Ovary (tissue), 3 donors: ENCODE measurements around the gene IL1RL1.

Experiments
- CTCF ChIP-seq, 3 donors: fragments of 450-650 bp in 2 of 3; fragments of 200-600 bp in 1 of 3; IDR thresholded peaks; one replicate each; pipeline versions ENCODE4 v1.5.1 to v1.8.0; 2016 to 2022; ENCODE audit warnings: antibody characterized with exemption in 3 of 3, mild to moderate bottlenecking in 1 of 3
- EP300 ChIP-seq: sonication (generic); formaldehyde crosslinking; IDR thresholded peaks from one replicate; pipeline ENCODE4 v1.6.1; 2017; ENCODE audit warnings: antibody characterized with exemption
- POLR2A ChIP-seq: fragments of 450-650 bp; IDR thresholded peaks from one replicate; pipeline ENCODE4 v1.6.1; 2017; ENCODE audit warnings: antibody characterized with exemption, mild to moderate bottlenecking, moderate library complexity
- donor health status: DM: no; HTN: no; CAD: no.

GRCh38 chr2:102291319-102292075, 19.9 kb upstream of the IL1RL1 start:
- TF ChIP-seq CTCF (IDR thresholded peaks at IDR 0.05) (no peak), POLR2A (no peak), EP300 (no peak)
